Measurements from ENCODE around the gene CD300LG.
"Not testable (repeated sequence)": the region's sequence is repeated elsewhere in the genome, so short reads cannot be mapped to it uniquely, and the experiment has no call there.

The CD300LG gene

DNA sequence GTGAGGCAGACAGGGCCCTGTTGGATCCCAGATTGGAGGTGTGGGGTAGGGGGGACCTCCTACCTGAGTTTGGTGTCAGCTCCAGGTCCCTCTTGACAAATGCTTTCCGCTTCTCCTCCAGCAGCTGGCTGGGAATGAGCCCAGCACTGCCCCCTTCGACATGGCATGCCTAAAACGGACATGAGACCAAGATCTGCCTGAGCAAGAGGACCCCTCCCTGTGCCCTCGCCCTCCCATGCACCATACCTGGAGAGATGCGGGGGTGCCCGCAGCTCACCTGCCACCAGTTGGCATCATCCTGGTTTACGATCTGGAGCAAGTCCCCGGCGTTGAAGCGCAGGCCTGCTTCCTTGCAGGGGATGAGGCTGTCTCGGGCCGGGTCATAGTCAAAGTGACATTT is 34.2 kb downstream of the CD300LG start:
- no peak for DNase-seq

DNA sequence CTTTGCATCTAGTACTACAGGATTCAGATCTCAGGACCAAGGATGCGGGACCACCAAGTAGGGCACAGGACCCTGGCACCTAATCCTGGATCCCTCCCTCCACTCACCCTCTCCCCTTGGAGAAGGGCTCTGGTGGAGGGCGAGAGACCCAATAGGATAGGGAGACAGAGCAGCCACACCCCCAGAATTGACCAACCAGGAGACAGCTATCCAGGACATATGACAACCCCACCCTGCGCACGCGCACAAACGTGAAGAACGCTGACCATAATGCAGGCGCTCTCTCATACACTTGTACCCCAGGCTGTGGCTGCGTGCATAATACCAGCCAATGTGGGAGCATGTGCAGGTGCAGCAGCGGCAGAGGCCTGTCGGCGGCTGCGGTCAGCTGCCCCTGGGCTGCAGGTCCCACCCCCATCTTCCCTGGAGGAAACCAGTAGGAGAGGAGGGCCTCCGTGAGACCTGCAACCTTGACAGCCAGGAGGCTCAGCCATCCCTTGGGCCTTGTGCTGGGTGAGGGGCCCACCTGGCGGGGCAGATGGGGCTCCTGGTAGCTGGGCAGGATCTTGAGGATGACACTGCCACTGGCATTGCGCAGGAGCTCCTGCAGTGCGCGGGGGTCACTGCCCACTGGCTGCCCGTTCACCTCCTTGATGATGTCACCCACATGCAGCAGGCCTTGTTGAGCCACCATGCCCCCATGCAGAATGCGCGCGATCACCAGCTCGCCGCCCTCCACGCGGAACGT is 35.0 kb downstream of the CD300LG start:
- DNase-seq = no peak

DNA sequence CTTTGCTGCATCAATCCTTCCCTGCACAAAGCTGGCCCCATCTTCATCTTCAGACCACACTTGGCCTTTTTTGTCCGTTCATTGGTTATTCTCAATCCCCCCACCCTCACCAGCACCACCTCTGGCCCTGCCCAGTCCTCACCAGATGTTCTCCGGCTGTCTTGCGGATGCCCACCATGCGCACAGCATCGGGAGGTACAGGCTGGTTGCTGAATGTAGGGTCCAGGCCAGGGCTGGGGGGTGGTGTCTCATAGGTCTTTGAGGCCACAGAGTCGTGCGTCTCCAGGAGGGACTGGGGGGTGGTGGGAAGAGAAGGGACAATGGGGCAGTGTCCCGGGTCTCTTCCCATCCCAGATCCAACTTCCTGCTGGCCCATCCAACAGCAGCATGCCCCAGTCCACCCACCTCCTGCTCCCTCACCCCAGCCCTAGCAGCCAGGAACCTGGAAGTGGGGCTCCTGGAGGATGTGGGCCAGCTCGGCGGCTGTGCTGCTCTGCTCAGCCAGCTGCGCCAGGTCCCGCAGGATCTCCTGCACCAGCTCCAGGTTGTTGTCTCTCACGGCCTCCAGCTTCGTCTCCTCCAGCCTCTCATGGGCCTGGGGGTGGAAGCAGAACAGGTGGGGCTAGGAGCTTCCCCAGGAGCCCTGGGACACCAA is 35.9 kb downstream of the CD300LG start:
- DNase-seq = no peak

DNA sequence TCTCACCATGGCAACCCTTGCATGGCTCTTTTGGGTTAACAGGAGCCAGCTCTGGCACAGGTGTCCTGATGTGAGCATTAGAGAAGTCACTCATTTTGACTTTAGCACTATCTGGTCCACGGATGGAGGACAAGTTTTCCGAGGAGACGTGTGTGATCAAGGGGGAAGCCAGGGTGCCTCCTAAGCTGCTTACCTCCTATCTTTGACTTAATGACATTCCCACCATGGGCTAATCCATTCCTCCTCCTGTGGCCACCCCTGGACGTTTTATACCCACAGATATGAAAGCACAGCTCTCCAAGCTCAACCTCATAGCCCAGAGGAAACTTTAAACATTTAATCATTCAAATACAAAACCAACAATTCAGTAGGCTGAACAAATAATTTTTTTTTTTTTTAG is 41.6 kb downstream of the CD300LG start:
- no peak for DNase-seq

DNA sequence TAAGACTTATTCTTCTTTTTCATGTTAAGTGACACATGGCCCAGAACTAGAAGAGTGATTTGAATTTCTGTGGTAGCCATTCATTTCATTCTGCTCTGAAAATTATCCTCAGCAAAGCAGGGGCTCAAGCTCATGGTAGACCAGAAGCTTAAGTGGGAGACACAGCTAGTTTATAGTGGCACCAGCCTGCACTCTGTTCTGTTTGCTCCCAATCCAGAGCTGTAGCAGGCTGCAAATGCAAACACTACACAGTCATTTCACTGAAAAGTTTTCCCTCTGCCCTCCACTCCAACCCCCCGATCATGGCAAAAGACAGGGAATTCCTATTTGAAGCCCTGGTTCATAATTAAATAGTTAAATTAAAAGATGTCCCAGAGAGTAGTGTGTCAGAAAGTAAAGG is 43.3 kb downstream of the CD300LG start:
- DNase-seq = no peak

DNA sequence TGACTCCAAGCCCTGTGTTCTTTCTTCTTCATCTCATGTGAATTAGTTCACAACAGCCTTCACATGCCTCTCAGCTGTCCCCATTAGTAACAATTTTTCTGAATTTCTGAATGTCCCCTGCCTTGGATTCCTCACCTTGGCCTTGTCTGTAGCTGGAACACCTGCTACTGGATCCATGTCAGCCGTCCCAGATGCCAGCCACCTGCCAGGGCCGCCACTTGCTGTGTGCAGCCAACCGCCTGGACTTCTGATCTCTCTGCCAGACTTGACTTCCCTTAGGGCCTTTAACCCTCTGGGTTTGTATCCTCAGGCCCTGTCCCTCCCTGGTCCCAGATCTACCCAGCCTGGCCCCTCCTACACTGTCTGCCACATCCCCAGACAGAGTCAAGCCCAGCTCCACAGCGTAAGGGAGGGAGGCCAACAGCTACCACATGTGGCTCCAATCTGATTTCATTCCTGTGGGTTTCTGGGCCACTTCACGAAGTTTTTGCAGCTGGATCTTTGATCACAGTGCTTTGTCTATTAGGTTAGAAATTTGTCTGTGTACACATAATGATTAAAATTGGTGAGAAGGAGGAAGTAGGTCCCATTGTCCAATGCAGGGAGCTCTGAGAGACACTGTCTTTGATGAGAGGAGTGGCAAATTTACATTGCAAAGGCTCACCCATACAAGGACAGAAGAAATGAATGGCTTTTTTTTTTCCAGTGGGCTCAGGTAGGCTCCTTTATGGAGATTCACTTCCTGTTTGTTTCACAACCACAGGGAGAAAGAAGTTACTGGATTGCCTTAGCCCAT is 45.1 kb downstream of the CD300LG start:
- DNase-seq = no peak

DNA sequence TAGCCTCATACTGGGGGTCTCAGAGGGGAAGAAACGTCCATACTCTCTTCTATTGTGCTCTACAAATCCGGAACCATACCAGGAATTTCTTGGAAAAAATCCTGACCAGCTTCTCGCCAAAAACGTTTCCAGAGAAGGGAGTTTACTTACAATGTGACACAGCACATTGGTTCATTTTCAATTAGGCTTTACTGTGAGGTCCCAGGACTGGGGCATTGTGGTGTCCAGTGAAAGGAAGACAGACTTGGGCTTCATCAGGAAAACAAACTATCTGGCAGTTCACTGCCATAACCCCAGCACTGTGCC is 45.6 kb downstream of the CD300LG start:
- DNase-seq = no peak

DNA sequence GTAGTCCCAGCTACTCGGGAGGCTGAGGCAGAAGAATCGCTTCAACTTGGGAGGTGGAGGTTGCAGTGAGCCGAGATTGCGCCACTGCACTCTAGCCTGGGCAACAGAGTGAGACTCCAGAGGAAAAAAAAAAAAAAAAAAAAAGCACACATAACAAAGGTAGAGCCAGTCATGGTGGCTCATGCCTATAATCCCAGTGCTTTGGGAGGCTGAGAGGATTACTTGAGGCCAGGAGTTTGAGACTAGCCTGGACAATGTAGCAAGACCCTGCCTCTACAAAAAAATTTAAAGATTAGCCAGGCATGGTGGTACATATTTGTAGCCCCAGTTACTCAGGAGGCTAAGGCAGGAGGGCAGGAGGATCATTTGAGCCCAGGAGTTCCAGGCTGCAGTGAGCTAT is 47.5 kb downstream of the CD300LG start:
- not testable (repeated sequence) for DNase-seq

DNA sequence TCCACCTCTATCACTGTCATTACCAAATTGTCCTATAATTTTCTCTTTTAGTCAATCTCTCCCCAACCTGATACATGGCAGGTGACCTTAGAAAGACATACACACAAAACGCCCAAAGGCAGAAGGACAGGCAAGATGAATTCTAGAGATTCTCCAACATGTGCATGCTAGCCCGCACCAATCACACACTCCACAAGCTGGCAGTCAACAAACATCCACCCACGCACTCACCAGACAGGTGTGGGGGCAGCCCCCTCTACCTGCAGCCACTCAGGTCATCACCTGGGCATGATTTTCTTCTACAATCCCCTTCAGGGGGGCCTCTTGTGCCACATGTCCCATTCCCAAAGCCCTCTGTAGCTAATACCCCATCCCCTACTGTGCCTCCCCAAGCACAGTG is 50.9 kb downstream of the CD300LG start:
- no peak for DNase-seq

DNA sequence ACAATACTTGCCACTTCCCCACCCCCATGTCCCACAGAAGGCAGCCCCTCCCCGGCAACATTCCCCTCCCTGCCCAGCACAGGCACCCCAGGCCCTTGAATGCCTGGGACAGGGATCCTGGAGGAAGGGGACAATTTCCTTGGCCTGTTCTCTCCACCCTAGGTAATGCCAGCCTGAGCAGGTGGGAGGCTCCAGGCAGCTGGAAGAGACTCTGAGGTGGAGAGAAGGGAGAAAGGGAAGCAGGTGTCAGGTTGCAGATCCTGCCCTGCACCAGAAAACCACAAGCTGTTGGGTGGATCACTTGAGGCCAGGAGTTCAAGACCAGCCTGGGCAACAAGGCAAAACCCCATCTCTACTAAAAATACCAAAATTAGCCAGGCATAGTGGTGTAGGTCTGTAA is 51.5 kb downstream of the CD300LG start:
- DNase-seq = no peak

DNA sequence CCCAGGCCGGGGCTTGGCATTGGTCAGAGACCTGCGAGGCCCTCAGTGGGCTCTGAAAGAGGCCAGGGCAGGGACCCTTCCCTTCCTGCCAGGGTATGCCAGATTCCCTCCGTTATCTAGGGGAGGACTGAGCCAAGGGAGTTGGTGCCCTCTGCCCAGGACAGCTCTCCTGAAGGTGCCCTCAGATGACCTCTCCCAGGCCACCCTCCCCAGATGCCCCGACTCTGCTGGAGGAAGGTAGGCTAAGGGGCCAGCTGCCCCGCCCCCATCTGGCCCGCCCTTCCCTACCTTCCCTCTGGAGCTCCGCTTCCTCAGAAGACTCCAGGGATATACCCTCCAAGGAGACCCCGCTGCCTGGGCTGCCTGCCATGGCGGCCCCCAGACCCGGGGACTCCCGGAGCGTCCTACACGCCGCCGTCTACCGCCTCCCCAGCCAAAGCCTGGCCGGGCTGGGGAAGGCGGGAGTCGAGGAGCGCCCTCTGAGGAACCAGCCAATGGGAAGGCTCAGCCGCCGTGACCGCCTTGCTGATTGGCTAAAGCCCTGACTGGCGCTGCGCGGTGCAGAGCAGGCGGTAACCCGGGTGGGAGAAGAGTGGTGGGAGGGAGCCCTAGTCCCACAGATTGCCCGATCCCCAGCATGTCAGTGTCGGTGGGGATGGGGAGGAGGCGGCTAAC is 53.3 kb downstream of the CD300LG start:
- peak; percentile 85 for DNase-seq

DNA sequence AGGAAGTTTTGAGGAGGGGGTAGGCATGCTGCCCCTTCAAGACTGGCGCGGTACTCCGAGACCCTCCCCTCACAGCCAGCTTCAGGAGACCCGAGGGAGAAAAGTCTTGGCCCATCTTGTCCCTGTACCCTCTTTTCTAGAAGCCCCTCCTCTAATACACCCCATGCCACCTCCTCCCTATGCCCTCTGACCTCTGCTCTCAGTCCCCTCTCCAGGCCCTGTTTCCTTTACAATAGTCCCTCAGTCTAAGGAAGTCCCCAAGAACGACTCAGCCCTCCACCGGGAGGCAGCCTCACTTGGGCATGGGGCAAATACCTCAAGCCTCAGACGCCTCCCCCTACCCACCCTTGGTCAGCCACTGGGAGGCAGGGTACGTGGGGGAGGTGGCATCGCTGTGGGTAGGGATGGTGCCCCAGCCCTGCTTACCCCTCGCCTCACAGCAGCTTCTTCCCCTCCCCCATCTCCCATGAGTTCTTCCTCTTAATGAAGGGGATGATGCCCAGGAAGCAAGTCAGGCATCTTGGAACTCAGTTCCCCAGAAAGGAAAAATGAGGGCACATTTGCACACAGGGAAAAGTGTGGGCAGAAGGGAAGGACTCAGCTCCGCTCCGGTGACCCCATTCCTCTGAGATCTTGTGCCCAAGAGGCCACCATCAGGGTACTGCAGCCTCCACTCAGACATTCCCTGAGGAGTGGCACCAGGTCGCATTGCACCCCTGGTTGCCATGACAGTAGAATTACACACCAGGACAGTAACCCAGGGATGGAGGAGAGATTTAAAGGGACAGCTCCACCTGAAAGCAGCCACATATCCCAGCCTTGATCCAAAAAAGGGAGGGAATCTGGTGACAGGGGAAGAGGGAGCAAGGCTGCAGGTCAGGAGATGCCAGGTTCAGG is 54.1 kb downstream of the CD300LG start:
- DNase-seq = no peak

DNA sequence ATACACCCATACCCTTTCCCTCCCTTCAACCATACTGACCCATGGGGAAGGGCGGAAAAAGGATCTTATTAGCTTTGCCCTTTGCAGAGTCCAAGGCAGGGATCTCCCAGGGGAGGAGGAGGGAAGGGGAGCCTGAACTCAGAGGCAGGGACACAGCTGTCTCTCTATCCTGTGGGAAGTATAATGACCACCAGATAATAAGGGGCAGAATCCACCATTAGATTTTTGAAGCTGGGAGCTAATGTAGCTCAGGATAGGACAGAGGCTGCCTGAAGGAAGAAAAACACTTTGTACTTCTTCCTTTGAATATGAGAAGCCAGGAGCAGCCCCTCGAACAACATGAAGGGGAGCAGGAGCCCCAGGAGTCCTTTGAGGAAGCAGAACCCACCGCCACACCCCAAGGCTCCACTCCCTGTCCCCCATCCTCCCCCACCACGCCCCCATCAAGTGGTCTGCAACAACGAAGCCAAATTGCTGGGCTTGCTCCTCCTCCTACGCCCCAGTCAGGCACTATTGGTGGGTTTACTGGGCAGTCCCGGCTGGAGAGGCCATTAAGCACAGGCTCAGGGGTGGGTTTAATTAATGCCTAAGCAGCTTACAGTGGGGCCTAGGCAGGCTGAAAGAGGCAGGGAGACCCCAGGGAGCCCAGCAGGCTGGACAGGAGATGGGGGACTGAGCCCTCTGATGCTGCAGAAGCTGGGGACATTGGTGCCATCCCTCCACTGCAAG is 55.0 kb downstream of the CD300LG start:
- DNase-seq = no peak

DNA sequence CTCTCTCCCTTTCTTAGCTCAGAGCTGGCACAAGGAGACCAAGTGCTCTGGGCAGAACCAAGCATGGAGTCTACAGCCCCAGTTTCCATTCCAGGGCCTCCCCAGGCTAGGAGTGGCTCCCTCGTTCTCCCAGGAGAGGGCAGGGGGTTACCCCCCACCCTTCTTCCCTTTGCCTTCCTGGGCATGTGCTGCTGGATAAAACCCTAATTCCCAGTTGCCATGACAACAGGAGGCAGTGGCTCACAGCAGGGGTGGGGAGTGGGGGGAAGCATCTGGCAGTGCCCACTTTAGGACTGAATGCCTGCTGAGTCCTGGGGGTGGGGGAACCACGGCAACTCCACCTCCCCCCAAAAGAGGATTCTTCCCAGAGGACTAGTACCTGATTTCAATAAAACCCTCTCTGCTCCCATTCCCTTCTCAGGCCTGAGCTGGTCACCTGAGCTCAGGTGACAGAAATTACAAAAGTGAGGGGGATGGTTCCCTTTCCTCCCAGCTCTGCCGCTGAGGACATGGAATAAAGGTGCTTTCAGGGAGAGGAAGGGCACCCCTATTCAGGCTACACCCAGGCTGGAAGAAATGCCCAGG is 58.5 kb downstream of the CD300LG start:
- DNase-seq = no peak

DNA sequence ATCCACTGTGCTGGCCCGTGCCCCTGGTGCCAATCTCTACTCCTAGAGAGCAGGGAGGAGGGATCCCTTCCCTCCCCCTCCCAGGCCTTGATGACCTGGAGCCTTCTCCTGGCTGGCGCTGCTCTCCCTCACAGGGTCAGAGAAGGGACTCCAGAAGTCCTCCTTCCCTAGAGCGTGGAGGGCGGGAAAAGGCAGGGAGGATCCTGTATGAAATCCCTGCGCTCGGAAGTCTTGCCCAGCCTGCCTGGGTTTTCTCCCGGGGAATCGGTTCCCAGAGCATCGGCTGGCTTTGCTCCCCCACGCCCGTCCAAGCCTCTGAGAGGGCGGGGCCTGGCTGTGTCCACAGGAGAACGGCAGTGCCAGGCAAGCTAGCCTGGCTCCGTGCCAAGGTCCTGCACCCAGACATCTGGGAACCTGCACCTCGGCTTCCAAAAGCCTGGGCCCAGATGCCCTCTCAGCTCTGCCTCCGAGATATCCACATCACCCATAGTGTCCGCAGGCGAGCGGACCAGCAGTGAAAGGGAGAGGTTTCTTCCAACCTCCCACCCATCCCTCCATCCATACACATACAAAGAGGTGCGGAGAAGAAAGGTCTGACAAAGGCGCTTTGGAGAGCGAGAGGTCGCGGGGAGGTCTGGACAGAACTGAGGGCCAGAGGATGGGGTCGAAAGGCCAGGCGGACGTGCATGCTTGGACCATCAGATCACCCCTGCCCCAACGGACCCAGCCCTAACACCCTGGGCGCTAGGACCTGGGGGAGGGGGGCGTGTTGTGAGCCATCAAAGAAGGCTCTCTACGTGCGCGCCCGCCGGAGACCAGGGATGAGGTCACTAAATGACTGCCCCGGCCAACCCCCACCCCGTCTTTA is 59.2 kb downstream of the CD300LG start:
- DNase-seq = peak; percentile 44

DNA sequence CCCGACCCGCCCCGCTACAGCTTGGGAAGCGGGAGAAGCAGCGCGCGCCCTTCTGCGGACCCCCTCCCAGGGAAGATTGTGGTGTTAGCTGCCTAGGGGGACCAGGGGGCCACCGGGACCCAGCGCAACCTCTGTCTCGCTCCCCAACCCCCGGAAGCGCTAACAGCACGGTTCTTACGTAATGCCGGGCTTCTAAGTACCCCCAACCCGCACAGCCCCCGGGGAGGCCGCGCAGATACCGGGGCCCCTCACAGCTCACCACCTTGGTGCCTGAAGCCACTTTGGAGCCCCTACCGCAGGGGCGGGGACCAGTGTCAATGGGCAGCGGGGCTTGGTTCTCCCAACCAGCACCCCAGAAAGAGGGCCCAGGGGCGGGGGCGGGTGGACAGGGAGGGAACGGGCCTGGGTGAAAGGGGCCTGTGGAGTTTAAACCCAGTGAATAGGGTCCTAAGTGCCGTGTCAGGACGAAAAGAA is 60.0 kb downstream of the CD300LG start:
- DNase-seq = no peak

DNA sequence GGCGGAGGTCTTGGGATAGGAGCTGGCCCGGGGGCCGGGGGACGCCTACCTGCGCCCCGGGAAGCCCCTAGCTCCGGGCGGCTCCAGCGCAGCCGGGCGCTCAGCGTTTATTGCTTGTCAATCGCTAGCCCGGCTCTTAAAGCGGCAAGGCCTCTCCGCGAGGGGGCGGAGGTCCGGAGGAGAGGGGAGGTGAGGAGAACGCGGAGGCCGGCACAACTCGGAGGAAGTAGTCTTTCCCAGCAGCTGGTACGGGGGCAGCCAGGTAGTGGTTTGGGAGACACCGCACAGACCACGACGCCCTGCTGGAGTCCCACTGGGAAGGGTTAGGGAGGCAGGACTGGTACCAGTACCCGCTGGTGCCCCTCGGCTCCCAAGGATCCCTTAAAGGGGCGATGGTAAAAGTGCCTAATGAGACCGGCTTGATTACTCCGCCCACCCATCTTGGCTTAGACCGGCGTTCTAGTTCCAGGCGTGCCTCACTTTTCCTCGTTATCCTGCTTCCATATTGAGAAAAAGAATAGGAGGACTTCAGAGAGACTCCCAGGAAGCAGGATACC is 60.5 kb downstream of the CD300LG start, which contains the start of gene MPP2:
MPP2 (minus strand) TSS at position 112 of the 557 bp plus-strand sequence. CDS start 3,076 bp downstream, outside the sequence.
- peak; percentile 60 for DNase-seq

DNA sequence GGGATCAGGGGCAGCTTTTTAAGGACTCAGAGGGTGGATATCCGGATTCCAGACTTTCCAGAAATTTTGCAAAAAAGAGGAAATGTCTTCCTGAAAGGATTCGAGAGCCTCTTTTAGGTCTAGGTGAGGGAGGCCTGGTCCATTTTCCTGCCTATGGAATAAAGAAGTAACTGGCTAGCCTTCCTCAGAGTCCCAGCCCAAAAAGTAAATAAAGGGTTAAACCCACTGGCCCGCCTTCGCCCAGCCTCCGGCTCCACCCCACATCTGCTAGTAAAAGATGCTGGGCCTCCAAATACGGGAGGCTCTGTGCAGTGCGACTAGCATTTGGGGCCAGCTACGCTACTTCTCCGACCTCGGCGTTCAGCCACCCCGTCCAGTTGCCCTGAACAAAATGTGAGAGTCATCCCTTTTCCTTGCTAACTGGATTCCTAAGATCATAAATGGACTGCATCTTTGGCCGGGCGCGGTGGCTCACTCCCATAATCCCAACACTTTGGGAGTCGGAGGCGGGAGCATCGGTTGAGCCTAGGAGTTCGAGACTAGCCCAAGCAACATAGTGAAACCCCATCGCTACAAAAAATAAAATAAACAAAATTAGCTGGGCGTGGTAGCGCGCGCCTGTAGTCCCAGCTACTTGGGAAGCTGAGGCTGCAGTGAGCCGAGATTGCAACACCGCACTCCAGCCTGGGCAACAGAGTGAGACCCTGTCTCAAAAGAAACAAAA is 61.2 kb downstream of the CD300LG start:
- peak; percentile 69 for DNase-seq

Data from activated naive CD4-positive, alpha-beta T cell treated with Interleukin-2 at 50 U/mL for 16 hours (primary cell).